GM19372 (cell line): ENCODE measurements around the gene BCL7B.
"Not testable (repeated sequence)": the region's sequence is repeated elsewhere in the genome, so short reads cannot be mapped to it uniquely, and the experiment has no call there.

Experiments
- ATAC-seq: cut with Tn5 transposase; IDR thresholded peaks from one replicate; pipeline ENCODE4 v1.9.1; 2021; ENCODE audit warnings: mild to moderate bottlenecking, low read depth, moderate library complexity; ENCODE audit not compliant: unreplicated experiment

Gene BCL7B

GRCh38 chr7:73573276-73573675, 15.8 kb upstream of the BCL7B start:
- no peak for ATAC-seq

DNA sequence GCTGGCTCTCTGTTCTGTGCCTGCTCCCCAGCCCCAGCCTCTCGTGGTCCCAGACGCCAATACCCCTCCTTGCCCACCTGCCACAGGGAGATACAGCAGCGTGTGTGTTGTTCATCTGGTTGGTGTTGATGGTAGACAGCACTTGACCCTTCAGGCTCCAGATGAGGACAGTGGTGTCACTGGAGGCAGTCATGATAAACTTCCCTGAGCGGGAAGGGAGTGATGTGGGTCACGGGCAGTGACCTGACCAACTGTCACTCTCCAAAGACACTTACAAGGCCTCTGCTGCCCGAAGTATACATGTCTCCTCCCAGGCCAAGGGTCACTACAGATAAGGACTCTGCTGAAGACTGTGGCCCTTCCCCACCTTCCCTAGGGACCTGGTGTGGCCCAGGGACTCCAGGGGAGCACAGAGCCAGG, 15.3 kb upstream of the BCL7B start:
- ATAC-seq: no peak

- ATAC-seq: no peak
These were observed 13.5 kb upstream of the BCL7B start for GRCh38 chr7:73570977-73571376.

- no peak for ATAC-seq
These were observed 13.0 kb upstream of the BCL7B start for GRCh38 chr7:73570521-73570920.

DNA sequence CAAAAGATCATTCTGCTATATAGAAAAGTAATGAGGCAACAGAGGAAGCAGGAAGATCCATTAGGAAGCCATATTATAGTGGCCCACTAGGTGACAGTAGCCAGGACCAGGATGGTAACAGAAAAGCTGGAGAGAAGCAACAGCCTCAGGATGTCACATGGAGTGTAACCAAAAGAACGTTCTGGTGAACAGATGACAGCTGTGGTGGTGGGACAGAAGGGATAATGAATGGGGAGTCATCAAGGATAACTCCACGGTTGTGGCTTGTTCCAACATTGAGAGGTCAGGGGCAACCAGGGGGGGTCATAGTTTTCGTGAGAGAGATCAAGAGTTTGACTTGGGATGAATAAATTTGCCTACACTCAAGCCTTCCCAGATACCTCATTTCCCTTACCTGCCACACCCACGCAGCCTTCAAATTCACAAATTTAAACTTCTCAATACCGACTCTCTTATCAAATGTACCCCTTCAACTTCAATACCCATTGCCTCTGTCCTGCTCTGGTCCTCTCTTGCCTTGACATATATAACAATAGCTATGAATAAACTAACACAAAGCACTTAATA, 11.6 kb upstream of the BCL7B start:
- ATAC-seq: no peak

GRCh38 chr7:73567846-73568685, 10.6 kb upstream of the BCL7B start:
- ATAC-seq: no peak

GRCh38 chr7:73567140-73567539, 9.7 kb upstream of the BCL7B start:
- no peak for ATAC-seq

DNA sequence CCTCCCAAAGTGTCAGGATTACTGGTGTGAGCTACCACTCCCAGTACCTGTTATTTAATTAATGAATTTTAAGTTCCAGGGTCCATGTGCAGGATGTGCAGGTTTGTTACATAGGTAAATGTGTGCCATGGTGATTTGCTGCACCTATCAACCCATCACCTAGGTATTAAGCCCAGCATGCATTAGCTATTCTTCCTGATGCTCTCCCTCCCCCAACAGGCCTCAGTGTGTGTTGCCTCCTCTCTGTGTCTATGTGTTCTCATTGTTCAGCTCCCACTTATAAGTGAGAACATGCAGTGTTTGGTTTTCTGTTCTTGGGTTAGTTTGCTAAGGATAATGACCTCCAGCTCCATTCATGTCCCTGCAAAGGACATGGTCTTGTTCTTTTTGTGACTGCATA, 8.9 kb upstream of the BCL7B start:
- ATAC-seq: not testable (repeated sequence)

- ATAC-seq: no peak
These were observed 8.3 kb upstream of the BCL7B start for GRCh38 chr7:73565675-73566340.

DNA sequence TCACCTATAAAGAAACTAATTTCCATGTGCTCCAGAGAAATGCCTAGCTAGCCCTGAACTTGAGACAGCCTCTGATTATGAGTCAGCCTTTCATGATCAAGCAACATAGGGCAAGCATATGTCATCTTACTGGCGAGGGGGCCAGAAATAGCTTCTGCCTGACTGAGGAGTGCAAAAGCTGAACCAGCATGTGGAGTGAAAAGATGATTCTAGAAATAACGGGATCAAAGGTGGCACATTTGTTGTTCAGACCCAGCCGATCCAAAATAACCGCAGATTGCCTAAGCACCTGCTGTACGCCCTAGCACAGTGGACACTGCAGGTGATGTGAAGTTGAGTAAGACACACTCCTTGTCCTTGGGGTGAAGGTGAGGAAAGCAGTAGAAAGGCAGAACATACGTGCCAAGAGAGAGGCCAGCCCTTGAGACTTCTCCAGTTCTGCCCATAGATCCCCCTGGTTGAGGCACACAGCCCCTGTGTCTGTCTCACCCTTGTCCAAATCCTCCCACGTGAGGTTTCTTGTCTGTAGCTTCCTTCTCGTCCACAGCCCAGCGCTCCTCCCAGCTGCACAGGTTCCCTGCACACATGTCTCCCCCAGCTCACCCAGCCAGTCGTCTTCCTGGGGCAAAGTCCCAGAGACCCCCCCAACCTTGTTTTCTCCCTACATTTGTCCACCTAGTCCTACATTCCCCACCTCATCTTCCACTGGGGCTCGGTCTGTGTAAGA, 2.8 kb upstream of the BCL7B start:
- no peak for ATAC-seq

- ATAC-seq: peak; percentile 88
These were observed 438 bp downstream of the BCL7B start for GRCh38 chr7:73557108-73557396.

DNA sequence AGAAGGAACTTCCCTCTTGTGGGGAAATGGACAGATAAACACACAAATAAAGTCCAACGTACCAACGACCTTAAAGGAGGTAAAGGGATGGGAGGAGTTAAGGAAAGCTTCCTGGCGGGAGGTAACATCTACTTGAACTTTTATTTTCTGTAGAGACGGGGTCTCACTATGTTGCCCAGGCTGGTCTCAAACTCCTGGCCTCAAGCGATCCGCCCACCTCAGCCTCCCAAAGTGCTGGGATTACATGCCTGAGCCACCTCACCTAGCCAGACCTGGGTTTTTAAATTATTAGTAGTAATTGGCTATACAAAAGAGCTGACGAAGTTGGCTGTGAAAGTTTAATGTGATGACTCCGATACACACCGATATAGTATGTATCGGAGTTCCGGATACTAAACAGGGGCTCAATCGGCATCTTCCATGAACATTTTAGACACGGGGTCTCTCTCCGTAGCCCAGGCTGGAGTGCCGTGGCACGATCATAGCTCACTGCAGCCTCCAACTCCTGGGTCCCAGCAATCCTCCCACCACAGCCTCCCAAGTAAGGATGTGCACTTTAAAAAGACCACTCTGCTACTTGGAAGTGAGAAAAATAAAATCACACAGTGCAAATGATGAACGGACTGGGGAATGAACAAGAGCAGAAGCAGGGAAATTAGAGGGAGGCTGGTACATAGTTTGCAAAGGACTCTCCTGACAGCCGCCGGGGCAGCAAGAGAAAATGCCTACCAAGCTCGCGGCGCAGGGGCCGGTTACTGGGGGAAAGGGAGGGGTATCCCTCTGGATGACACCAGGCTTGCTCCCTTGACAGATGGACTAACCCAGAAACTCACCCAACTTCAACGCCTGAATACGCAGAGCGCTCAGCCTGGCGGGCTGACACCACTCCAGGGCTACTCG, 1.0 kb downstream of the BCL7B start:
- ATAC-seq: no peak

GRCh38 chr7:73555411-73555982, 2.0 kb downstream of the BCL7B start:
- no peak for ATAC-seq

DNA sequence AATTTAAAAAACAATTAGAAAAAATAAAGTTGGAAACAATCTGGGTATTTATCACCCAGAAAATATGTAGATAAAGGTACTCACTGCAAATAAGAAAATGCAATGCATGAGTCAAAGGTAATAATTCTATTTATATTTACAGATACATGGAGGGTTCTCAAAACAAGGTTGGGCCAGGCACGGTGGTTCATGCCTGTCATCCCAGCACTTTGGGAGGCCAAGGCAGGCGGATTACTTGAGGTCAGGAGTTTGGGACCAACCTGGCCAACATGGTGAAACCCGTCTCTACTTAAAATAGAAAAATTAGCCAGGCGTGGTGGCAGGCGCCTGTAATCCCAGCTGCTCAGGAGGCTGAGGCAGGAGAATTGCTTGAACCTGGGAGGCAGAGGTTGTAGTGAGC, 7.4 kb downstream of the BCL7B start:
- ATAC-seq: not testable (repeated sequence)

DNA sequence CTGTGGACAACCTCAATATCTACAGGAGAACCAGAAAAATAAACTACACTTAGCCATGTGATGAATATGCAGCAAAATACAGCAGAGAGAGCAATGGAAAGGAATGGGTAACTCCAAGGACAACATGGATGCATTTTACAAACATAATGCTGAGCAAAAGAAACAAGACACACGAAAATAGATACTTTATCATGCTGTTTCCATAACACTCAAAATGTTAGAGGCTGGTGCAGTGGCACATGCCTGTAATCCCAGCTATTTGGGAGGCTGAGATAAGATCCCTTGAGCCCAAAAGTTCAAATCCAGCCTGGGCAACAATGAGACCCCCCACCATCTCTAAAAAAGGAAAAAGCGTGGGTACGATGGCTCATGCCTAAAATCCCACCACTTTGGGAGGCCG, 8.3 kb downstream of the BCL7B start:
- no peak for ATAC-seq

DNA sequence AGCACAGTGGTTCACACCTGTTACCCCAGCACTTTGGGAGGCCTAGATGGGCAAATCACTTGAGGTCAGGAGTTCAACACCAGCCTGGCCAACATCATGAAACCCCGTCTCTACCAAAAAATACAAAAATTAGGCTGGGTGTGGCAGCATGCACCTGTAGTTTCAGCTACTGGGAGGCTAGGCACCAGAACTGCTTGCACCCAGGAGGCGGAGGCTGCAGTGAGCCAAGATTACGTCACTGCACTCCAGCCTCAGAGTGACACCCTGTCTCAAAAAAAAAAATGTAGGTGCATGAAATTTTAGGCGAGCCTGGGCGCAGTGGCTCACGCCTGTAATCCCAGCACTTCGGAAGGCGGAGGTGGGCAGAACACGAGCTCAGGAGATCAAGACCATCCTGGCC, 9.6 kb downstream of the BCL7B start:
- no peak for ATAC-seq

- no peak for ATAC-seq
These were observed 12.8 kb downstream of the BCL7B start for GRCh38 chr7:73544678-73545077.

GRCh38 chr7:73541722-73542121, 15.8 kb downstream of the BCL7B start:
- no peak for ATAC-seq

GRCh38 chr7:73539709-73540108, 17.8 kb downstream of the BCL7B start:
- ATAC-seq: no peak

GRCh38 chr7:73538510-73538909, 19.0 kb downstream of the BCL7B start:
- ATAC-seq: not testable (repeated sequence)
